Endothelial cell of hepatic sinusoid (primary cell): ENCODE data around the gene SAYSD1.

Source experiments
- in situ Hi-C: cut with HindIII; loops from 2 replicates; pipeline ENCODE4 v1.10.0; 2017; ENCODE audit warnings: low sequenced_read_pairs

Gene SAYSD1

DNA sequence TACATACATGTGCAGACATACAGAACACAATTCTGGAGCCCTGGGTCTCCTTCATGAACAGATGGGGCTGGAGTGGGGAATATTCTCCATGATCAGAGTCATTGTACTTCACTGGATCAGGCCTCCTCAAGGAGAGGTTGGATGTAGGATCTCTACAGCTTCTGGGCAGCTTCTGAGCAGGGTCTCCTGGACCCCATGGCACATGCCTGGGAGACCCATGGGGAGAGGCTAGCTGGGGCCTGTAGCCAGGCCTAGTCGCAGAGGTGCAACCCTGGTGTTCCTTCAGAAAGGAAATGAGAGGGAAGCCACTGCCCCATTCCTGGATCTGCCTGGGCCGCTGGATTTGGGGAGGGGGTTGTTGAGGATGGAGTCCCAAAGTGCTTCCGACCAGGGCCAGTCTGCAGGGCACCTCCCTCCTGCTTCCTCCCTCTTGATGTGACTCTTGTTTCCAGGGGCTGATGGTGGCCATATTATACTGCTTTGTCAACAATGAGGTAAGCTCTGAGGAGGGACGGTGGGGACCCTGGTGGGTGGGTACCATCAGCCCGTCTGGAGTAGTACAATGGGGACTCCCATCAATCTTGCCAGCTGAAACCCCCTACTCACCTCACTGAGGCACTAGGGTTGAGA is 34.6 kb downstream of the SAYSD1 start:
- in situ Hi-C loops: no loop called here

DNA sequence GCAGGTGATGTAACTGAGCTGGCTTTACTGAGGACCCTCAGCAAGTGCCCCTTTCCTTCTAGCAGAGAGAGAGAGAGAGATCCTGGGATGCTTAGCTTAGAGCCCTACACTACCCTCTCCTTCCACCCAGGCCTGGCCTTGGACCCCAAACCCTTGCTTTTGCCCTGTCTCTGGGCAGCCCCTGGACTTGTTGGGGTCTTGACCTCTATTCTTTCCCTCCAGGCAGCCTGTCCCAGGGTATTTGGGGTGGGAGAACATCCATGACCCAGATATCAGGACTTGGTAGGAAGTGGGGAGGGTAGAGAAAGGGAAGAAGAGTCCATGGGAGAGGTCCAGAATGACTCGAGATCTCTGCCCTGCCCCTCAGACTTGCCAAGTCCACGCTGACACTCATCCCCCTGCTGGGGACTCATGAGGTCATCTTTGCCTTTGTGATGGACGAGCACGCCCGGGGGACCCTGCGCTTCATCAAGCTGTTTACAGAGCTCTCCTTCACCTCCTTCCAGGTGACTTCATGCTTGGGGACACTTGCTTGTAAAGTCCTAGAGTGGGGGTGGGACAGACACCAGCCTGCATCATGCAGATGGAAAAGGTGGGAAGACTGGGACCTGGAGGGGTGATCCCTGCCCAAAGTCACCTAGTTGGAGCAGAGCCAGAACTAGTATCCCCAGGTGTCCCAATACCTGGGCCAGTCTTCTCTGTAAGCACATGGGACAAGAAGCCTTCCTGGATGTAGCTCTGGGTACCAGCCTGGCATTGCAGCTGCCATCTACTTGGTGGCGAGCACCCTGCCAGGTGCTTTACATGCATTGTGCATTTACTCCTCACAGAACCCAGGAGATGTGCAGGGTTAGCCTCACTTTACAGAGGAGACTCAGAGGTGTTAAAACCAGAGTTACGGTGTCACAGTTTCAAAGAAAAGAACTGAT is 35.5 kb downstream of the SAYSD1 start:
- in situ Hi-C loops: no loop called here

DNA sequence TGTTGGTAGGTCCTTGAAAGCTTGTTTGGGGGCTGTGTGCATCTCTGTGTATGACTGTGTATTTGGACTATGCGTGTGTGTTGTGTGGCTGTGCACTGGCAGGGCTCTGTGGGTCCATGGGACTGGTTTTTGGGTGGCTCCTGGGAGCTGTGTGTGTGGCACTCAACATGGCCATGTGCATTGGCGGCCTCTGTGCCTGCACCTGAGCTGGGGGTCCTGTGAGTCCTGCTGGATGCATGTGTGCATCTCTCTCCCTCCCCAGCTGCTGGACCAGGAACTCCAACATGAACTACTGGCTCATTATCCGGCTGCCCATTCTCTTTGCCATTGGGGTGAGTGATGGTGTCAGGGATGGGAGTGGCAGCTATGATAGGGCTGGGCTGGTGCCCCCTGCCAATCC is 36.3 kb downstream of the SAYSD1 start:
- in situ Hi-C loops: no loop called here

DNA sequence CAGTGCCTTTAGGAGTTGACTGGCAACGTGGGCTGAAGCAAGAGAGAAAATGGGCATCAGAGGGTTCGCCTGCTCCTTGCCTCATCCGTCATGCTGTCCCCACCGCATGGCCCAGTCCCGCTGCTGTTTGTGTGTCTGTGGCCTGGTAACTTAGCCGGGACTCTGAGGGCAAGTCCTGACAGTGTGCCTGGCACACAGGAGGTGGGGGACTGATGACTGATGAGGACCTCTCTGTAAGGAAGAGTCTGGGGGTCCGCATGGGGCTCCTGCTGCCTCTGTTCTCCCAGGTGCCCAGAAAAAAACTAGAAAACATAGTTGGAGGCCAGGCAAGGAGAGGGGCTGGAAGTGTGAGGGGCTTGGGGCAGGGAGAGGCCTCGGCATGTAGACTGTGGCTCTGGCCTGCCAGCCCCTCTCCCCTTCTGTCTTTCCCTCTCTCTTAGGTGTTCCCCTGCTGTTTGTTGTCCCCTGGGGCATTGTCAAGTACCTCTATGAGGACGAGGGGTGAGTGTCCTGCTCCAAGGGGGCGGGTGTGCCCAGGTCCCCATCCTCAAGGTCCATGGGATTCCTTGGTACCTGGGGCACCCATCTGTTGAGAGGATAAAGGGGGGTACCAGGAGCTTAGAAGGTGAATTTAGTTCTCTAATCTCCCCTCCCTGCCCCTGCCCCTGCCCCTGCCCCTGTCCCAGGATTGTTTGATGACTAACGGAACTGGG is 36.9 kb downstream of the SAYSD1 start:
- in situ Hi-C loops: no loop called here

DNA sequence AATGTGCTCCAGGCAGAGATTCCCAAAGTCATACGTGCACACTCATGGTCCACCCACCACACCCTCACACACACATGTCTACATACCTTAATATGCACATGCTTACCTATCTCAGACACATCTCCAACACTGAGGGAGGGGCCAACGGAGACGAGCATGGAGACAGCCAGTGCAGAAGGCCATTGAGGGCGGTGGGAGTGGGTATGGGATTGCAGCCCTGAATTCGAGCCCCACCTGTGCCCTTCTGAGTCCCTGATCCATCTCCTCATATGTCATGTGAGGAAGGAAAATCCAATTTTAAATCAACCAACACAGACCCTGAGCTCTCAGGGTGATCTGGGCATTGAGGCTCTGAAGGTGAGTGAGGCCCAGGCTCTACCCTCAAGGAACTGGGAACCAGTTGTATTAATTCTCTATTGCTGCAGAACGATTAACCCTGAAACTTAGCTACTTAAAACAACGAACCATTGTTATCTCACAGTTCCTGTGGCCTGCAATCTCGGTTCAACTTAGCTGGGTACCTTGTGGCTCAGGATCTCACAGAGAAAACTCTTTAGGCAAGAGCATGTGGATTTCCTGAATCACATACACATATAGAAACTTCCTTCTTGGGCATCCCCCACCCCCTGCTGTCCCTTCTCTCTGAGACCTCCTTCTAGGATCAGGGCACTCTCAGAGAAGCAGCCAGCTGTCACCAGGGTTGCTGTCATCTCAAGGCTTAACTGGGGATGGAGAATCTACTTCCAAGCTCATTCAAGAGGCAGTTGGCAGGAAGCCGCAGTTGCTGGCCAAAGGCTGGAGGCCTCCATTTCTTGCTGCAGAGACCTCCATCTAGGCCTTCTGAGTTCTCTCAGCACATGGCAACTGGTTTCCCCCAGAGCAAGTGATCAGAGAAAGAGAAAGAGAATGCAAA is 38.1 kb downstream of the SAYSD1 start:
- in situ Hi-C loops: no loop called here

DNA sequence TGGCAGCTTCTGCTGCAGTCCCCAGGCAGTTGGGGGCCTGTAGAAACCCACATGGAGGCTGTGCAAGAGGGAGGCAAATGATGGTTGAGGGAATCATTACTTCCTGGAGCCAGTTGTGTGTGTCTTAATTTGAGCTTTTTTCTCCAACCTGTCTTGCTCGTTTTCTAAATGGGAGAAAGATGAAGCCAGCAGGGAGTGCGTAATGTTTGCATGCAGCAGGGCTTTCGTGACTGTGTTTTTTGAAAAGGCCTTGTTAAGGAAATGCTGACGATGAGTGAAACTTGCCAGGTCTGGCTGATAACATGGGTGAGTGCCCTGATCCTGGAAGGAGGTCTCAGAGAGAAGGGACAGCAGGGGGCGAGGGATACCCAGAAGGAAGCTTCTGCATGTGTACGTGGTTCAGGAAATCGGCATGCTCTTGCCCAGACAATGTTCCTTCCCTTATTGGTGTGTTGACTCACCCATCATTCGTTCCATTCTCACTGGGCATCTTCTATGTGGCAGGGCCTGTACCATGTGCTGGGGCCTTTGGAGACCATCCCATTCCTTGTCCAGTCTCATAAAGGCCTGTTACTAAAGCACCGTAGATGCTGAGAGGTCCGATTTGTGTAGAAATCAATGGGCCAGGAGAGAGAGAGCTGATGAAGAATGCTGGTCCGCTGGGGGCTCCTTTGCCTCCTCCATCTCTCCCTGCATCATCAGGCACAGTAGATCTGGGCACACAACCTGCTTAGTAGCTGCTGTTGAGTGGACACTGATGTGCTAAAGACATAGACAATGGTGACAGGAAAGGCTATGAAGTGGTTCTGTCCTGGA is 39.0 kb downstream of the SAYSD1 start:
- in situ Hi-C loops: no loop called here

DNA sequence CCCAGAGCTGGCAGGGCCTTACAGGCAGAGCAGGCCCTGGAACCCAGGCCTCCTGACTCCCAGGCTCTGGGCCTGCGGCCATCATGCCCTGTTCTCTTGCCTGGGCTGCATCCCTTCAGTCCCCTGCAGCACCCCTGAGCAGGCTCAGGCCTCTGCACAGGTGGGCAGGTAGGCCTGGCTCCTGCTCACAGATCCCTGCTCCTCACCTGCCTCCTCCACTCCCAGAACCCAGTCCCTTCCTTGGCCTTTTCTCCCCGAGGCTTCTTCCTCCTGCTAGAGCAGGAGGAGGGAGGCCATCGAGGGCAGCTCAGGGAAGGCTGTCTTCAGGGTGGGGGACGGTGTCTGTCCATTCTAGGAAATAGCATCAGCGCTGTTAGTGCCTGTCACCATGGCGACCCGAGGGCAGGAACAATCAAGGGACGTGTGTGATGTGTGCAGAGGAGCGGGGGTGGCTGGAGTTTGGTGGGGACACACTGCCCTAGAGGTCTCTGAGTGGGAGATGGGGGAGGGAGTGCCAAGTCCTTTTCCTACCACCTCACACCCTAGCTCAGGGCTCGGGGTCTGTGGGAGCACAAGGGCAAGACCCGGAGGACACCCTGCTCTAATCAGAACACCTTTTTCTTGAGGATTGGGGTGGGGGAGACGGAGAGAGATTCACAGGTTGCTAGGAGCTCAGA is 39.8 kb downstream of the SAYSD1 start:
- in situ Hi-C loops: no loop called here

DNA sequence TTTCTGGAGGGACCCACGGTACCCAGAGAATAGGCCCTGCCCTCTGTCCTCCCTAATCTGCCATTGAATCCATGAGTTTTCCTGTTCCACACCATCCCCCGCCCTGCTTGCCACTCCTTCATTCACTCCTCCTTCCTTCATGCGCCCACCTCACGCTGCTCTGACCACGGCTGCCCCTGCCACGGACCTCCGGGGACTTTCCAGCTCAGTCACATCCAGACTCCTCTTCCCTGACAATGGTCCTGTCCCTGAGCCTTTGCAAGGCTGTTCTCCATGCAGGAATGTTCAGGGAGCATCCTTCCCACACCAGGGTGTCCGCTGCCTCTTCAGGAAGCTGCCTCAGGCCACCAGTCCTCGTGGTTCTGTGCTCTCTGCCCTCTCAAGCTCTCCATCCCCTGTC is 40.5 kb downstream of the SAYSD1 start:
- in situ Hi-C loops: no loop called here

DNA sequence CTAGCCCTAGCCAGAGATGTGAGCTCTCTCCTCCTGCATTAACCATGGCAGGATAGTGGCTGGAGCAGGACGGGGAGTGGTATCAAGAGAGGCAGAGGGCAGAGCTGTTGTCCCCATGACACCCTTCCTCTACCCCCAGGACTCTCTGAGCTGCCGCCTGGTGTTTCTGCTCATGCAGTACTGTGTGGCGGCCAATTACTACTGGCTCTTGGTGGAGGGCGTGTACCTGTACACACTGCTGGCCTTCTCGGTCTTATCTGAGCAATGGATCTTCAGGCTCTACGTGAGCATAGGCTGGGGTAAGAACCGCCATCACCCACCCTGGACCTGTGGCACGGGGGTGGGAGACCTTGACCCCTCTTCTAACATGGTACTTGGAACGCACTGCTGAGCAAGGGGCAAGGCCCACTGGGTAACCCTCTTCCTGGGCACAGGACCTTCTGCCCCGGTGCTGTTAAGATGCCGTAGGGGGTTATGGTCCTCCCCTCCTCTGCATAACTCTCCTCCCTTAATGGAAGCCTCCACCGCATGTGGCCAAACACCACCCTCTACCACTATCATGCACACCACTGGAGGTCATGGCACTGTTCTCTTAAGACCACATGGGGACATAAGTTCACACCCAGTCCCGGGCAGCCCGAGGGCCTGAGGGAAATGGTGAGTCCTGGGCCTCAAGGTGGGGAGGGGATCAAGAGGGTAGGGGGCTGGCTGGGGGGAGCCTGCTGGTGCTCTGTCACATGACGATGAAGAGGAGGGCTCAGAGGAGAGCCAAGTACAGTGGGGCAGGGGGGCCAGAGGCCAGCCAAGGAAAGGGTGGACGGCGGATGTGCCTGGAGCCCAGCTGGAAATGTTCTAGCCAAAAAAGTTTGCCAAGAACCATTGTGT is 41.3 kb downstream of the SAYSD1 start:
- in situ Hi-C loops: no loop called here

DNA sequence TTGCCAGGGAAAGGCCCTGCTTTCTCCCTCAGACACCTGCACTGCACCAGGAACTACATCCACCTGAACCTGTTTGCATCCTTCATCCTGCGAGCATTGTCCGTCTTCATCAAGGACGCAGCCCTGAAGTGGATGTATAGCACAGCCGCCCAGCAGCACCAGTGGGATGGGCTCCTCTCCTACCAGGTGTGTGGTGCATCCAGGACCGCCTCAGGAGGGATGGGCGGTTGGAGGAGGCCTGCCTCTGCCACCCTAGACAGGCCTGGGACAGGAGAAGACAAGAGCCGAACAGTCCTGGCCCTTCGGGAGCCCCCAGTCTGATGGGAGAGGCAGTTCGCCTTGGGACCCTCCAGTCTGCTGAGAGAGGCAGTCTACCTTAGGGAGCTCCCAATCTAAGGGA is 42.2 kb downstream of the SAYSD1 start:
- in situ Hi-C loops: no loop called here

DNA sequence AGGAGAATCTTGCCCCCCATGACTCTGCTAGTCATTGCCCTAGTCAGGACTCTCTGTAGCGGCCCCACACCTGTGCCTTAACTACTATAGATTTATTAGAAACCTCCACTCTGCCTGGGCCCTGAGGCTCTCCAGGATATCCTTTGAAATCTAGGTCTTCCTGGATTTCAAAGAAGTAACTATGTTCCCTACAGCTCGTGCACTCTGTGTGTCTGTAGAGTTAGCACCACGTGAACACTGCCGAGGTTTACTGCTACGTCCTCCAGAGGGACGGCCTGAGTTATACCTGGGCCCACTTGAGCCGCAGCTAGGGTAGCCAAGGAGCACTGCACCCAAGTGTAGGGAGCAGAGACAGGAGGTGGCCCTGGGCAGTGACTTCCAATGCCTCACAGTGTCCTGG is 46.6 kb downstream of the SAYSD1 start:
- in situ Hi-C loops: no loop called here

DNA sequence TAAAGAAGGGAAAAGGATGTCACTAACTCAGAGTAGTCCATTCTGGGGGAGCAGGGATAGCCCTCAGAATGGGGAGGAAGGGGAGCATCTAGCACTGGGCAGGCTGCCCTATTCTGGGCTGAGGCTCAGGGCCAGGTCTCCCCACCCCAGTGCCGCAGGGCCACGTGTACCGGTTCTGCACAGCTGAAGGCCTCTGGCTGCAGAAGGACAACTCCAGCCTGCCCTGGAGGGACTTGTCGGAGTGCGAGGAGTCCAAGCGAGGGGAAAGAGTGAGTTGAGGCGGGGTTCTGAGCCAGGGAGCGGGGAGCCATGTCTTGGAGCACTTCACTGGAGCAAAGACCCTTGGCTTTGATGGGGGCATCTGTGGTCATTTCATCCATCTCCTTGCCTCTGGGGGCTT is 49.4 kb downstream of the SAYSD1 start:
- in situ Hi-C loops: no loop called here

DNA sequence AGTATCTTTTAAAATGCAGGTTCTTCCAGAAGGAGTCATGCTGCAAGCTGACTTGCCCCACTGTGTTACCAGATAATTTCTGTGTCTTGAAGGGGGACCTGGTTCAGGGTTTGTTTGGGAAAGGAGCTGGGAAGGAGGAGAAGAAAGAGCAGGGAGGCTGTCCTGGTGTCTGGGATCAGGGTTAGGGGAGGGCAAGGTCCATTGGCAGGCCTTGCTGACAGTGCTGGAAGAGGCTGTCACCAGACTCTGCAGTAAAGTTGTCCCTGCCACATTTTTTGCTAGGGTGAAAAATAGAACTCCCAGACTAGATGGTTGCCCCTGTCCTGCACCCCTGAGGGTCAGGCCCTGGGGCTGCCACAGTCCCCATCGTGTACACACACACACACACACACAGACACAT is 51.5 kb downstream of the SAYSD1 start:
- in situ Hi-C loops: no loop called here

DNA sequence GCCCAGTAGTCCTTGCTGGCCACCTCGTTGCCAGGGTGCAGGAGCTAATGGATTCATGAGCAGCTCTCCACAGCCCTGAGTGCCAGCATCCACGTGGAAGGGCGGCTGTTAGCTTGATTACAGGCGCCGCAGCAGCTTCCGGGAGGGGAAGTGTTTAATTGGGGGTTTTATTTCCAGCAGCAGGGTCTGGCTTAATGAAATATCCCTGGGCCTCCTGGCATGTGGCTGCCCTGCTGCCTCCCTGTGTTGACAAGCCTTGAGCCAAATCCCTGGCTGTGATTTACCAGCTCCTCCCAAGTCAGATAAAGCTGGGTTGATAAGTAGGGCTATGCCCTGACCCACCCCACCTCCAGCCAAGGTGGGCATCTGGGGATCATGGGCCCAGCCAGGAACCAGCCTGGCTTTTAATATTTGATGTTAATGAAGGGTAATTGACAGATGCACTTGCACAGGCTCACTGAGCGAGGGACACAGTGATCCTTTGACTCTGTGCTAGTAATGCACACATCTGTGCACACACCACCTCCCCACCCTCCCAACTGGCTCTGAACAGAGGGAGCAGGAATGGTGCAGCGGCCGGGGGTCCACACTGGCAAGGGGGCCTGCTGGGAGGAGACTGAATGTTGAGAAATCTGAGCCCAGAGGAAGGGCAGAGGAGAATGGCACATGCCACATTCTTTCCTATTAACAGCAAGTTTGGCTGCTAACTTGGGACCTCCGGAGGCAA is 52.8 kb downstream of the SAYSD1 start:
- in situ Hi-C loops: no loop called here

DNA sequence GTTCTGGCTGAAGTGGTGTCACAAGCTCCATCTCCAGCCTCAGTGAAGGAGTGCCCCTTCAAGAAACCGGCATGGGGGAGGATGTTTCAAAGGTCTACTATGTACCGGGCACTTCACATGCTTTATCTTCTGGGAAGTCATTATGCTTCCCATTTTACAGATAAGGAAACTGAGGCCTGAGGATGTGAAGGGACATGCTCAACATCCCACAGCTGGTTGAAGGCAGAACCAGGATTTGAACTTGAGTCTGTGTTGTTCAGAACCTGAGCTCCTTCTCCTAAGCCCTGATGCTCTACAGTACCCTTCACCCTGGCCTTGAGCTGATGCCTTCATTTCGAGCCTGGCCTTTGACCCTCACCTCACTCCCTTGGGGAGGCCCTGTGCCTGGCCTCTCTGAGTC is 53.4 kb downstream of the SAYSD1 start:
- in situ Hi-C loops: no loop called here

DNA sequence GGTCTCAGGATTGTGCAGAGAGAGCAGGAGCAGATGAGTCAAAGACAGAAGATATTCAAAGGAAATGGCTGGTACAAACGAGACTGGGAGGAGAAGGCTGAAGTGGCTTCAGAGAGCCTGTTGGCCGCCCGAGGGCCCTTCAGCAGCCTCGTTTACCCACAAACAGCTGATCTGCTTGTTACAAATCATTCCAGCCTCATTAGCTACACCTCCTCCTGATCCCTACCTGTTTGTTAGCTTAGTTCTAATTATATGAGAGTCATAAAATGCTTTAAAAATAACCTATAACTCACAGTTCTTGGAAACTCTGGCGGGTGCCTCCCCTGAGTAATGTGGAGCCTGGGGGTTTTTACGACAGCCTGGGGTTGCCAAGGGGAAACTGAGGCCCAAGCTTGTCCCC is 53.8 kb downstream of the SAYSD1 start:
- in situ Hi-C loops: no loop called here

DNA sequence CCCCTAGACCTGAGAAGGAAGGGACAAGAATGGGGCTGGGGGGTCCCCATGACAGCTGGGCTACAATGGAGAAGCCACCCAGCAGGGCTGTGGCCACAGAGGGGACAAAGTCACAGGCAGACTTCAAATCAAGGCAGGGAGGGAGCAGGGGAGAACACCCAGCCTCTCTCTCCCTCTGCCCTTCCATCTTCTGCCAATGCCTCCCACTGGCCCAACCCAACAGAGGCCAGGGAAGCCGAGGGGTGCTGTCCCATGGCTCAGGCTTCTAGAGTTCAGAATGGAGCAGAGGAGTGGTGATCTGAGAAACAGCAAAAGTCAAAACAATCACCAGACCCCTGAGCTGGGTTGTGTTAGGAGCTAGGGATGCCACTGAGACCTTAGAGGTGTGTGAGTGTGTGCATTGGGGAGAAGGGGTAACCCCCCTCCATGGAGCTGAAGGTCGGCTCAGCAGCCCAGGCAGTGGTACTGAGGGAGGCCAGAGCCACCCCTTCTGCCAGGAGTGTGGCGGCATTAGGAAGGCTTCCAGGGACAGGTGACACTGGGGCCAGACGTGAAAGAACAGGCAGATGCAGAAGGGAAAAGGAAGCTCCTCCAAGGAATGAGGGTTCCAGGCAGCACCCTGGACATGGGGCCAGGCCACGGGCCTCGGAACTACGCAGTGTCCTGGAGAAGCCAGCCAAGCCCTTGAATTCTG is 54.4 kb downstream of the SAYSD1 start:
- in situ Hi-C loops: no loop called here
